B cell (primary cell): ENCODE data around the gene VSTM2L. TPM values are rescaled to one million over a fixed set of nuclear protein-coding genes. Genes with fewer than 3 reads are reported as not detected.
A peak's percentile ranks its signal among the peaks of the same experiment; 100 is the strongest.

Source experiments
- ATAC-seq: fragments of 200-7000 bp; cut with Tn5 transposase; one replicate; pipeline ENCODE4 v1.10.0; 2021; ENCODE audit warnings: low read depth, mild to moderate bottlenecking, moderate number of reproducible peaks, moderate library complexity
- CTCF ChIA-PET: fragments of 350-600 bp; sonication (Branson Sonifier 250); formaldehyde crosslinking; loops from one replicate; lab custom pipeline; 2021; ENCODE audit warnings: antibody characterized with exemption, inconsistent platforms; lab: Charles Lee
- POLR2A ChIA-PET: fragments of 350-600 bp; sonication (Branson Sonifier 250); formaldehyde crosslinking; loops from one replicate; lab custom pipeline; 2021; ENCODE audit warnings: antibody characterized with exemption; lab: Charles Lee
- DNase-seq: peaks from one replicate; pipeline ENCODE4 v3.0.0; 2013
- H2AFZ ChIP-seq: 2 replicates; pipeline ENCODE4 v1.6.1; 2012; ENCODE audit warnings: mild to moderate bottlenecking, low read depth, low read length; ENCODE audit not compliant: insufficient read depth, poor library complexity, severe bottlenecking
- H3K27ac ChIP-seq, 2 donors: 1 replicate in 1 of 2; 2 replicates in 1 of 2; pipeline ENCODE4 v1.5.1; 2012 to 2013; ENCODE audit warnings: low read length in 2 of 2, mild to moderate bottlenecking in 2 of 2, moderate library complexity in 1 of 2
- H3K27me3 ChIP-seq, 4 experiments: fragments of 200-600 bp in 1 of 4; sonication (generic) in 1 of 4; replicated peaks in 1 of 4; 1 replicate in 2 of 4; 2 replicates in 2 of 4; pipeline versions ENCODE4 v1.6.1 to v1.7.0; 2013 to 2016; ENCODE audit warnings: low read length in 3 of 4, mild to moderate bottlenecking in 2 of 4, mixed read lengths in 1 of 4, moderate library complexity in 1 of 4; ENCODE audit not compliant: insufficient read depth in 4 of 4, control insufficient read depth in 3 of 4; ENCODE audit errors: control extremely low read depth in 1 of 4
- H3K36me3 ChIP-seq, 2 experiments: replicated peaks in 1 of 2; 1 replicate in 1 of 2; 2 replicates in 1 of 2; pipeline versions ENCODE4 v1.6.1 to v1.7.1; 2013; ENCODE audit warnings: low read length in 1 of 2; ENCODE audit not compliant: insufficient read depth in 2 of 2, control insufficient read depth in 1 of 2; ENCODE audit errors: control extremely low read depth in 1 of 2, extremely low read depth in 1 of 2
- H3K4me1 ChIP-seq, 2 donors: fragments of 200-600 bp in 1 of 2; sonication (generic) in 1 of 2; 1 replicate in 1 of 2; 2 replicates in 1 of 2; pipeline versions ENCODE4 v1.5.1 to v1.6.1; 2013 to 2017; ENCODE audit warnings: low read length in 2 of 2; ENCODE audit not compliant: control insufficient read depth in 2 of 2, insufficient read depth in 2 of 2
- H3K4me2 ChIP-seq: replicated peaks from 2 replicates; pipeline ENCODE3; 2012; ENCODE audit warnings: mild to moderate bottlenecking, low read depth, low read length; ENCODE audit not compliant: poor library complexity, severe bottlenecking
- H3K4me3 ChIP-seq, 5 experiments: fragments of 200-600 bp in 1 of 5; sonication (generic) in 1 of 5; 1 replicate in 3 of 5; 2 replicates in 2 of 5; pipeline versions ENCODE4 v1.5.1 to v1.7.0; 2011 to 2016; ENCODE audit warnings: low read length in 4 of 5, mild to moderate bottlenecking in 4 of 5, low read depth in 2 of 5, control low read depth in 1 of 5, moderate library complexity in 1 of 5; ENCODE audit not compliant: insufficient read depth in 1 of 5; ENCODE audit errors: control extremely low read depth in 1 of 5, extremely low read depth in 1 of 5
- H3K79me2 ChIP-seq: fragments of 200-600 bp; sonication (generic); one replicate; pipeline ENCODE4 v1.6.0; 2016; ENCODE audit warnings: low read length; ENCODE audit not compliant: control insufficient read depth, insufficient read depth
- H3K9ac ChIP-seq: fragments of 200-600 bp; sonication (generic); 2 replicates; pipeline ENCODE4 v1.6.1; 2017; ENCODE audit warnings: mild to moderate bottlenecking, low read length, moderate library complexity
- H3K9me3 ChIP-seq, 3 donors: one replicate each; pipeline versions ENCODE4 v1.6.1 to v1.7.1; 2013; ENCODE audit warnings: low read length in 2 of 3; ENCODE audit not compliant: control insufficient read depth in 2 of 3, insufficient read depth in 1 of 3; ENCODE audit errors: control extremely low read depth in 1 of 3
- H4K20me1 ChIP-seq: 2 replicates; pipeline ENCODE4 v1.6.0; 2012; ENCODE audit warnings: mild to moderate bottlenecking, low read length; ENCODE audit not compliant: insufficient read depth, control insufficient read depth, poor library complexity, severe bottlenecking
- H3K27ac Mint-ChIP-seq: one replicate; pipeline ENCODE4 v1.8.0; 2021; ENCODE audit warnings: mixed read lengths
- H3K27me3 Mint-ChIP-seq: one replicate; pipeline ENCODE4 v1.8.0; 2021; ENCODE audit warnings: mixed read lengths
- H3K4me1 Mint-ChIP-seq: one replicate; pipeline ENCODE4 v1.8.0; 2021; ENCODE audit warnings: mixed read lengths
- H3K4me3 Mint-ChIP-seq: one replicate; pipeline ENCODE4 v1.8.0; 2021; ENCODE audit warnings: mixed read lengths
- H3K9me3 Mint-ChIP-seq: one replicate; pipeline ENCODE4 v1.8.0; 2022; ENCODE audit warnings: mixed read lengths; ENCODE audit not compliant: insufficient read depth
- EZH2 ChIP-seq: IDR thresholded peaks from 2 replicates; pipeline ENCODE4 v1.6.1; 2012; ENCODE audit warnings: borderline replicate concordance, low read depth, mild to moderate bottlenecking, moderate library complexity, low read length; ENCODE audit not compliant: insufficient read depth, poor library complexity, severe bottlenecking
- WGBS: methylation state at CpG from one replicate; pipeline ENCODE4 v1.1.5; 2013; ENCODE audit warnings: missing lambda C conversion rate; ENCODE audit not compliant: insufficient coverage; 5-methylcytosine and 5-hydroxymethylcytosine counted together
- intact Hi-C: fragments of 100-400 bp; cut with micrococcal nuclease; formaldehyde crosslinking; loops from one replicate; pipeline ENCODE4 v1.10.0; 2022
- polyA plus RNA-seq: library from polyadenylated mRNA; depleted of rRNA; stranded (reverse); fragments of >200 nt; gene quantifications from 2 replicates; pipeline ENCODE4 v1.2.3, GENCODE V29; 2012
- total RNA-seq, 2 donors: library from RNA; stranded (reverse); fragments of 120-200 nt in 1 of 2; gene quantifications; 1 replicate in 1 of 2; 2 replicates in 1 of 2; pipeline versions ENCODE4 v1.2.3 to v1.2.4, GENCODE V29; 2013 to 2022
- TF ChIP-seq, protein P1 (sequence below): fragments of 200-600 bp; IDR thresholded peaks from one replicate; pipeline ENCODE4 v1.8.0; 2022; ENCODE audit warnings: antibody characterized with exemption, mild to moderate bottlenecking

The VSTM2L gene
- total and polyA plus RNA-seq, 2 donors (not counting 1 experiment from before 2014, with no cell fraction given): 0.25 TPM; not detected in 1

DNA sequence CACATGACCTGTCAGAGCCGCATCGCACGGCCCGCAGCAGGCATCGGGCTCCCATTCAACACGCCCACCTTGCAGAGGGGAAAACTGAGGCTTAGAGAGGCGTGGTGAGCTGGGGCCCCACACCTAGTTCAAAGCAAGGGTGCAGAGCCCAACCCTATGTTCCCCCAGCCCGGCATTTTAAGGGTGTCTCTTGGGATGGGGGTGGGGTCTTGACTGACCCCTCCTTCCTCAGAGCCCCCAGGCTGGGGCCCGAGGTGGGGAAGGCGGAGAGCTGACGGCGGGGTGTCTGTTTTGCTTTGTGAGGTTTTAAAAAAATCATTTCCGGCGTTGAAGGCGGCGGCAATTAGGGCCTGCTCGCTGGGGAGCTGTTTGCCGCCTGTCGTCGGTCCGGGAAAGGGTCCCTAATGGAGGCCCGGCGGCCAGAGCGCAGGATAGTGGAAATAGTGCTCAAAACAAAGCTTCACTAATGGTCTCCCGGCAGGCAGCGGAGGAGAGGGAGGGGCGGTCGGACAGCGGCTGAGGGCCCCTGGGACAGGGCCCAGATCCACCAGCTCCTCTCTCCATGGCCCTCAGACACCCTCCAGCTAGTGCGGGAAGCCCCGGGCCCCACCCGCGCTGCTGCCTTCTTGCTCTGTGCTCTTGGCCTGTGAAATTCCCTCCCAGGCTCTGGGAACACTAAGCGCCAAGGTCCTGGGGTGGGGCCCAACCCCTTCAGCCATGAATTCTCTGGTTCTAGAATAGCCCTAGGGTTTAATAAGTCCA, 11.9 kb downstream of the VSTM2L start:
- peak overlapping the region; percentile 61 for H3K9ac ChIP-seq
- DNase-seq: peak; percentile 62
- H3K79me2 ChIP-seq: no peaks in the 10 kb centered on the region
- peak overlapping the region; percentile 76 for H2AFZ ChIP-seq
- H3K27ac ChIP-seq: no peak overlapping the region
- ChIA-PET CTCF (no interaction called here), POLR2A (no interaction called here)
- Mint-ChIP-seq H3K9me3 (no peaks in the 10 kb centered on the region), H3K4me3 (peak overlapping the region; percentile 80), H3K27me3 (peaks cover 48% of the 10 kb centered on the region), H3K4me1 (peaks cover 20% of the 10 kb centered on the region), H3K27ac (no peak overlapping the region)
- TF ChIP-seq, protein P1, sequence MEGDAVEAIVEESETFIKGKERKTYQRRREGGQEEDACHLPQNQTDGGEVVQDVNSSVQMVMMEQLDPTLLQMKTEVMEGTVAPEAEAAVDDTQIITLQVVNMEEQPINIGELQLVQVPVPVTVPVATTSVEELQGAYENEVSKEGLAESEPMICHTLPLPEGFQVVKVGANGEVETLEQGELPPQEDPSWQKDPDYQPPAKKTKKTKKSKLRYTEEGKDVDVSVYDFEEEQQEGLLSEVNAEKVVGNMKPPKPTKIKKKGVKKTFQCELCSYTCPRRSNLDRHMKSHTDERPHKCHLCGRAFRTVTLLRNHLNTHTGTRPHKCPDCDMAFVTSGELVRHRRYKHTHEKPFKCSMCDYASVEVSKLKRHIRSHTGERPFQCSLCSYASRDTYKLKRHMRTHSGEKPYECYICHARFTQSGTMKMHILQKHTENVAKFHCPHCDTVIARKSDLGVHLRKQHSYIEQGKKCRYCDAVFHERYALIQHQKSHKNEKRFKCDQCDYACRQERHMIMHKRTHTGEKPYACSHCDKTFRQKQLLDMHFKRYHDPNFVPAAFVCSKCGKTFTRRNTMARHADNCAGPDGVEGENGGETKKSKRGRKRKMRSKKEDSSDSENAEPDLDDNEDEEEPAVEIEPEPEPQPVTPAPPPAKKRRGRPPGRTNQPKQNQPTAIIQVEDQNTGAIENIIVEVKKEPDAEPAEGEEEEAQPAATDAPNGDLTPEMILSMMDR: no peak
- TF ChIP-seq EZH2: no peak
- ATAC-seq: peak; percentile 63
- H4K20me1 ChIP-seq: no peaks in the 10 kb centered on the region
- no peaks in the 10 kb centered on the region for H3K36me3 ChIP-seq
- peaks cover 17 to 22% of the 10 kb centered on the region in 2 donors for H3K4me1 ChIP-seq
- 8% methylated on average over 31 of the region's 34 CpGs for WGBS
- peak overlapping the region; percentile 87 for H3K4me2 ChIP-seq
- peak overlapping the region in 4 of 5 experiments; percentile 6 to 38 (median 34) for H3K4me3 ChIP-seq
- peaks cover 0 to 6% (median 0%) of the 10 kb centered on the region in 3 donors for H3K9me3 ChIP-seq
- peaks cover 0 to 61% (median 13%) of the 10 kb centered on the region in 4 experiments for H3K27me3 ChIP-seq
- intact Hi-C loops: no loop called here

DNA sequence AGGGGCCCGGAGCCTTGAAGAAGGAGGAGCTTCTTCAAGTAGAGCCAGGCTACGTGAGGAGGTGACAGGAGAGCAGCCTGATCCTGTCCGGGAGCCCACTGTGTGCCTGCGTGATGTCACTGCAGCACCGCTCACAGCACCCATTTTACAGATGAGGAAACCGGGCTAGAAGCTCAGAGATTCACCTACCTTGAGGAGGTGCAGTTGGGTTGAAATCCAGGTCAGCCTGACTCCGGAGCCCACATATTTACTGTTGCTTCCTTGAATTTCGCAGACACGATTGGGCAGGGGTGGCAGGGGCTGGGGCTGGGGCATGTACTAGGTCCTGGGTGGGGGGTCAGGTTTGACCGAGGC, 12.5 kb downstream of the VSTM2L start:
- peak overlapping the region; percentile 76 for H2AFZ ChIP-seq
- H3K4me3 ChIP-seq: no peak overlapping the region
- ChIA-PET POLR2A (no interaction called here), CTCF (no interaction called here)
- no peak overlapping the region for H3K27ac Mint-ChIP-seq
- H3K4me3 Mint-ChIP-seq: no peak overlapping the region
- TF ChIP-seq EZH2: no peak
- TF ChIP-seq, protein P1: no peak
- H4K20me1 ChIP-seq: no peaks in the 10 kb centered on the region
- DNase-seq (no peak), ATAC-seq (no peak)
- intact Hi-C loops: no loop called here
- H3K27me3 ChIP-seq: peaks cover 0 to 65% (median 12%) of the 10 kb centered on the region in 4 experiments
- H3K9ac ChIP-seq: no peak overlapping the region
- H3K9me3 ChIP-seq: peaks cover 0 to 6% (median 0%) of the 10 kb centered on the region in 3 donors
- H3K4me1 ChIP-seq: peaks cover 17 to 22% of the 10 kb centered on the region in 2 donors
- H3K27me3 Mint-ChIP-seq: peaks cover 43% of the 10 kb centered on the region
- no peaks in the 10 kb centered on the region for H3K9me3 Mint-ChIP-seq
- H3K4me2 ChIP-seq: peak overlapping the region; percentile 87
- H3K79me2 ChIP-seq: no peaks in the 10 kb centered on the region
- H3K27ac ChIP-seq: no peak overlapping the region
- H3K36me3 ChIP-seq: no peaks in the 10 kb centered on the region
- H3K4me1 Mint-ChIP-seq: peaks cover 20% of the 10 kb centered on the region
- 63% methylated on average over 10 of the region's 10 CpGs for whole genome bisulfite sequencing
